GM21825 (cell line): ENCODE data around the gene SH3RF1.
"Not testable (repeated sequence)": the region's sequence is repeated elsewhere in the genome, so short reads cannot be mapped to it uniquely, and the experiment has no call there.

Source experiments
- ATAC-seq: cut with Tn5 transposase; IDR thresholded peaks from one replicate; pipeline ENCODE4 v1.9.1; 2021; ENCODE audit warnings: mild to moderate bottlenecking, moderate library complexity; ENCODE audit not compliant: unreplicated experiment

Gene SH3RF1

DNA sequence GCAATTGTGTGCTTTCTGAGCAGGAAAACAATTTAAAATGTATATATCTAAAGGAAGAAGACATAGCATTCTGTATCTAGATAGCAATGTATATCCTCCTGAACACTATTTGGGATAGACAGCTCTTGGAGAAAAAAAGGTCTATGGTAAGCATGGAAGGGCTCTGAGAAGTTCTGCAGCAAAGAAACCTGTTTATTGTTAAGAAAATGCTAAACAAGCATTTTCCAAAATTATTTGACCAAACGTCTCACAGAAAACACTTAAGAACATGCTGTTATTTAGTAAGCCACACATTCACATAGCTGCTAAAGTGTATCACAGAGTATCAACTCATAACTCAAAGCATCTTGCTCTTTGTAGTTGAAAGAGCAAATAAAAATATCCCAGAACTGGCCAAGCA lies 67.9 kb downstream of the SH3RF1 start:
- no peak for ATAC-seq

DNA sequence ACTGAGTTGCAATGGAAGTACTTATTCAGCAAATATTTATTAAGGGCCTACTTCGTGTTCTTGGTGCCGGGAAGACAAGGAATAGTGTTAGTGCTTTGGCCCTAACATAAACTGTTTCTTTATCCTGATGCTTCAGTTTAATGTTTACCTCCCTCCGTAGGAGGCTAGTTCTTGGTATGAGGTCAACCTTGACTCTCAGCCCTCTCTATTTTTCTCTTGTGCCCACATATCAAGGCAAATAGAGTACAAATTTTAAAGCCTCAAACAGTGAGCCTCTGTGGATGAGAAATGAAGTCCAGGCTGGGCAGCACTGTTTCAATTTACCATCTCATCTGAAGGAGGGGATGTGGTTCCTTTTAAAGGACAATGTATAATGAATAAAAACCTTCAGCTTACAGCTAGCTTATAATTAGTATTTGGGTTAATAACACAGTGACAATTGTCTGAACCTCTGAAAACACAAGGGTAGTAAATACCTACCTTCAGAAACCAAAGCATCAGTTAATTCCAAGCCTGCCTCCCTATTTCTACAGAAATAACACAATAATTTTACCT lies 68.5 kb downstream of the SH3RF1 start:
- ATAC-seq = no peak

DNA sequence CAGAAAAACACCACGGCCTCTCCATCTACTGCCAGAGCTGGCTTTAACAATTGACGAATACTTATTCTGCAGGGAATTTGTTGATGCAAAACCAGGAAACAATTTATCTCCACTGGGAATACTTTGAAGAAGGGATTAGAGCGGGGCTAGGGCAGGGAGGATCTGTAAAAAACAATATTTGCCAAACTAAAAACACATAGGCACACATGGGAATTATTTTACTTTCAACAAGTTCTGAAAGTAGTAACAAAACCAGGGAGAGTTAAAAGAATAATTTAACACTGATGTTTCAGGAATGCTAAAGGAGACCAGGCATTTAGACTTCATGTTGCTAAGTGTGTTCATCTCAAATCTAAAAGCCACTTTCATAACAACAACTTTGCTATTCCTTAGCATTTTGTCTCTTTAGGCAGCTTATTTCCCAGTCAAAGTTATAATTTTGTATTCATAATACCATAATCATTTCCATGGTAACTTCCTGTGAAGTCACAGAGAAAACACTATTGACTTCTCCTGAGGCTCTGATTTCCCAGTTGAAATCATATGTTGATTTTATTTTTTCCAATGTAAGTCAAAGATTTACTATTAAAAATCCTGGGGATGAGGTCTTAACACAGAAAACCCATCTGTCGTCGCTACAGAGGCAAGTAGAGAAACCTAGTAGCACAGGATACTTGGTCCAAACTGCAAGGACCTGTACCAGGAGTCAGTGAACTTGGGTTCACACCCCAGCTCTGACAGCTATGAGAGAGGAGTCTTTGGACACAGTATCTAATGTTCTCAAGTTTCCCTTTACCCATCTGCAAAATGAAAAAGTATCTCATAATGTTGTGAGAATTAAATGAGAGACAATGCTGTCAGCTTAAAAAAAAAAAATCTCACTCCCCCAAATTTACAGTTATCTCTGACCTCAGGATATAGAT lies 69.3 kb downstream of the SH3RF1 start:
- no peak for ATAC-seq

DNA sequence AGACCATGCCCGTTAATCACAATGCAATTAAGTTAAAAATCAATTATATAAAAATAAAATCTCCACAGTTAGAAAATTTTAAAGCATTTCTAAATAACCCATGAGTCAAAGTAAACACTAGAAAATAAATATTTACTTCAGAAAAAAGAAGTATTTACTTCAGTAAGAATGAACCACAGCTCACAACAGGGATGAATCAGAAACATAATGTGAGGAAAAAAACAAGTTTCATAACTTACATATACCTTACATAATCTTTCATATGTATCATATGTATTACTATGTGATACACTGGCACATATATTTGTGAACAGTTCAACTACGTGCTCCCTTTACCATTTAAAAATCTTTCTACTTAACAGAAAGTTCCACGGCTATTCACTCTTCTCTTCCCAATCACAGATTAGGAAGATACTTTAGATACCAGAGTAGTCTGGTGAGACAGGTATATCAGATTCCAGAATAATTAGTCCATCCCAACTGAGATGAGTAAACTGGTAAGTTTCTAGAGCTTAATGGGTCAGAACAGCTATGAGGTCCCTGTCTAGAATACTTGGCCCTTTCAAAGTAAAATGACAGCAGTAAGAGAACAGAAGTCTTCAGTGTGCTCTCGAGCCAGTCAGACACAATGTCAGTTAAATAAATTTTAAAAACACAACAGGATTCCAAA lies 70.3 kb downstream of the SH3RF1 start:
- ATAC-seq = no peak

DNA sequence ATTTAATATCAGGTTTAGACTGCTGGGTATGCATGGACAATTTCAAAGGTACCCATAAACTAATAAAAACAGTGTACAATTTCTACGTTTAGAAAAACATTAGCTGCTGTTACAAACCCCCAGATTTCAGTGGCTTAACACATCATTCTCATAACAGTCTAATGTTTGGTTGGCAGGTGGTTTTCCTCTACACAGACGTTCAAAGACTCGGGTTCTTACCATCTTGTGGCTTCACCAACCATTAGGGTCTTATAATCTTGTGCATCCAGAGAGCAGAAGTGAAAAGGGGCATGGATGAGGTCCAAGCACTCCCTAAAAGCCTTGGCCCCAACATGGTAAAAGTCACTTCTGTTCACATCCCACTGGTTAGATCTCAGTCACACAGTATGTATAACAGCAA lies 71.6 kb downstream of the SH3RF1 start:
- no peak for ATAC-seq

DNA sequence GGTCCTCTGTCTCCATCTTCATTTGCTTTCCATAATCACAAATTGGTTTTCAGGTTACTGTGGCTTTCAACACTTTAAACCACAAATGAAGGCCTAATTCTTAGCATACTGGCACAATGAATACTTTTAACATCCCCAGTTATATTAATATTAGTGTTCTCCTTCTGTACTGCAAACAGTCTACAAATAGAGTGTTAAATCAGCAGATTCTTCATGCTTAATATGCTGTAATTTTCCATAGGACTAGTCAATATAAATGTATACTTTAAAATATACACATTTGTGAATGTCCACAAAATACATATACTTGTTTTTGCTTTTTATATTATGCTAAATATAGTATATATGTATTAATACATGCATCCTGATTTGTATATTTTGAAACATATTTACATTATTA lies 72.6 kb downstream of the SH3RF1 start:
- no peak for ATAC-seq

DNA sequence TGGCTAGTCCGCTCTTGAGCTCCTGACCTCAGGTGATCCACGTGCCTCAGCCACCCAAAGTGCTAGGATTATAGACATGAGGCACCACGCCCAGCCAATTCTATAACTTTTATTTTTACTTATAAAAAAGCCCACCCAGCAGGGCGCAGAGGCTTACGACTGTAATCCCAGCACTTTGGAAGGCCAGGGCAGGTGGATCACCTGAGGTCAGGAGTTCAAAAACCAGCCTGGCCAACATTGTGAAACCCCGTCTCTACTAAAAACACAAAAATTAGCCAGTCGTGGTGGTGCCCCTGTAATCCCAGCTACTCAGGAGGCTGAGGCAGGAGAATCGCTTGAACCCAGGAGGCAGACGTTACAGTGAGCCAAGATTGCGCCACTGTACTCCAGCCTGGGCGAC lies 73.5 kb downstream of the SH3RF1 start:
- ATAC-seq = not testable (repeated sequence)

DNA sequence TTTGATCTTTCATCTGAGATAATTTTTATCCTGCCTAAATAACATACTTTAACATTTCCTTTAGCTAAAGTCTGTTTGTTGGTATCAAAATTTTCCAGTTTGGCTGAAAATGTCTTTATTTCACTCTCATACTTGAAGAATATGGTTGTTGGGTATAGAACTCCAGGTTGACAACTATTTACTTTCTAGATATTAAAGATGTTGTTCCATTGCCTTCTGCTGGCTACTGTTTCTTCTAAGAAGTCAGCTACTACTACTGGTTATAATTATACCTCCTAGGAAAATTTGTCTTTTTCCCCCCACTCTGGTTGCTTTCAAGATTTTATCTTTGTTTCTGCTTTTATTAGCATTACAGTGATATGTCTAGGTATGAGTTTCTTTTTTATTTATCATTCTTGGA lies 75.7 kb downstream of the SH3RF1 start:
- no peak for ATAC-seq

DNA sequence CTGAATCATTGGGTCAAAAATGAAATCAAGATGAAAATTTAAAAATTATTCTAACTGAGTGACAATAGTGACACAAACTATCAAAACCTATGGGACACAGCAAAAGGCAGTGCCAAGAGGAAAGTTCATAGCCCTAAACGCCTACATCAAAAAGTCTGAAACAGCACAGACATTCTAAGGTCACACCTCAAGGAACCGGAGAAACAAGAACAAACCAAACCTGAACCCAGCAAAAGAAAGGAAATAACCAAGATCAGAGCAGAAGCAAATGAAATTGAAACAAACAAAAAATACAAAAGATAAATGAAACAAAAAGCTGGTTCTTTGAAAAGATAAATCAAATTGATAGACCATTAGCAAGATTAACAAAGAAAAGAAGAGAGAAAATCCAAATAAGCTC lies 80.8 kb downstream of the SH3RF1 start:
- not testable (repeated sequence) for ATAC-seq

DNA sequence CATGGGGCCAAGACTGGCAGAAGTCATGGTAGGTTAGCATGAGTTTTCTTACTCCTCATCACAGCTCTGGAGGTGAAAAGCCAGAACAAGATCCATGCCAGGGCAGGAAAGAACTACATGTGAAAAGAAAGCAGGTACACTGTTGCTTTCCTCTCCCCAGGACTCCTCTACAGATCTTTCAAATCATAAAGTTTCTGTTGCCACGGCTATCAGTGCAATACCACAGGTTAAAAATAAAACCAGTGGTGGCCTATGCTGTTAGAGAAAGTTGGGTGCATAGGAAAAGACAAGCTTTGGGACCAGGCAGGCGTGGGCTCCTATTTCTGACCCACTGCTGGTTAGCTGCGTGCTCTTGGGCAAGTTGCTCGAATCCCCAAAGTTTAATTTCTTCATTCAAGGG lies 81.4 kb downstream of the SH3RF1 start:
- peak; percentile 90 for ATAC-seq

DNA sequence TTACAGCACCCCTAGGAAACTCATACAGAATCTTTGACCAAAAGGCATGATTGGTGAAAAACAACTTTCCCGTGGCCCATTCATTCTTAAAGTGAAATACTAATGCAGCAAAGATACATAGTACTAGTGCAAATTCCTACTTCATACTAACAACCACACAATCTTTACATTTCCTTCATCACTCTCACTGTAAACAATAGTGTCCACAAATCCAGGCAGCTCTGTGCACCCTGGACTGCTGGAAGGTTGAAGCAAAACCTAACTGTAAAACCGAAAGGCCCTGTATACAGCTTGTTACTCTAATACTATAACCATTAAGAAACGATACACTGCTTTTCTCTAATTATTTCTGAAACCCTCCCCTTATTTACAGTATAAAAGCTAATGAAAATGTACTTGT lies 82.6 kb downstream of the SH3RF1 start:
- no peak for ATAC-seq

DNA sequence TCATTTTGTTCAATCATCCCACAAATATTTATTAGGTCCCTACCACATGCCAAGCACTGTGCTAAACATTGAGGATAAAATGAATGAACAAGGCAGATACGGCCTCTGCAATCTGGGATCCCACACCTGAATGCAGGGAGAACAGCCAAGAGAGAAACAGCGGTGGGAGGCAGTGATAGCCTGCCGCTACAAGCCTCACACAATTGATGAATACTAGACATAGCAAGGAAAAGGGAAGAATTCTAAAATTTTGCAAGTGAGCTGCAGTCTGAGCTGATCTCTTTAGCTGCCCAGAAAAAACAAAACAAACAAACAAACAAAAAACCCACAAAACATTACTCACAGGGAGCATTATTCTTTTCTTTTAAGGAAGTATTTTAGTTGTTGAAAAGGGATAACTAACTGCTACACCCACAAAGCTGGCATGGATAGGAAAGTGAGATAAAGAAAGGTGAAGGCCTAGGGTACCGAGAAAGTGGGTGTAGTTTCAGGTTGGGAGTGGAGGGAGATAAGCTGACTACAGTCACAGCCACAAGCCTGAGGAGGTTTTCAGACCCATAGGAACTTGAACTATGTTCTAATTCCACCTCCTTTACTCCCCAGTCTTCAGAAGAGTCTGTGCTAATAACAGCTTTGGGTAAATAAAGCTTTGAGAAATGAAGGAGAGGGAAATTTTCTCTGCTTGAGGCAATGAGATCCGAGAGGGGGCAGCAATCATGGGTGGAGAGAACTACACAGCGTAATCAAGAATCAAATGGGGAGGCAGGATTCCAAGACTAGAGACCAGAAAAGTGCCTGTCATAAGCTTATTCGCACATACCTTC lies 85.4 kb downstream of the SH3RF1 start:
- no peak for ATAC-seq

DNA sequence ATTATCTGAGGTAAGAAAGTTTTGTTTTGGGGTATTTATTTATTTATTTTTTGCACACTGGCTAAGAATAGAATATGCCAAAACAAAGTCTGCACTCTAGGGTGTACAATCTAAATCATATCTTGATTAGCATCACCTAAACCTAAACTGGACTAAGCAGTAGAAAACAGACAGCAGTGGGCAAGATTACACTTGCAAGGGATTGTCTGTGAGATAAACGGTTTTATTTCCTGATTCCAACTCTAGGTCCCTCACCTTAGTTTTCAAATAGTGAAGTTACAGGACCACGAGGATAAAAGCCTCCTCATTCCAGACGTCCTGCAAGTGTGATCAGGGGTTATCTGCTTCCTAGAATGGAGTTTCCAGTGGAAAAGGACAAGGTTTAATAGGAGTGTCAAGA lies 86.1 kb downstream of the SH3RF1 start:
- no peak for ATAC-seq

DNA sequence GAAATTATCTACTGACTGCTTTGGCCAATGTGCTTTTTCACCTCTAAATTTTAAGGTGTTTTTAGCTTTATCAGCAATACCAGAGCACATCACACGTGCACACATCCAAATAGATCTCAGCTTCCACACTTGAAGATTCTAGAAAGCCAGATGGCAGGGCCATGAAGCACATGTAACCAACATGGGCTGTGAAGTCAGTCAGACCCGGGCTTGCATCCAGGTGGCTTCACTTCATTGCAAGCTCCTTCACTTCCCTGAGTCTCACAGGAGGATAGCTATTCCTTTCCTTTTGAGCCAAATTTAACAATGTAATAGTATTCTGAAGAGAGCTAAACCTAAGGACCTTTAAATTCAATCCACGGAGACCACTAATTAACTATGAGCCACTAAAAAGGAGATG lies 86.5 kb downstream of the SH3RF1 start:
- no peak for ATAC-seq

DNA sequence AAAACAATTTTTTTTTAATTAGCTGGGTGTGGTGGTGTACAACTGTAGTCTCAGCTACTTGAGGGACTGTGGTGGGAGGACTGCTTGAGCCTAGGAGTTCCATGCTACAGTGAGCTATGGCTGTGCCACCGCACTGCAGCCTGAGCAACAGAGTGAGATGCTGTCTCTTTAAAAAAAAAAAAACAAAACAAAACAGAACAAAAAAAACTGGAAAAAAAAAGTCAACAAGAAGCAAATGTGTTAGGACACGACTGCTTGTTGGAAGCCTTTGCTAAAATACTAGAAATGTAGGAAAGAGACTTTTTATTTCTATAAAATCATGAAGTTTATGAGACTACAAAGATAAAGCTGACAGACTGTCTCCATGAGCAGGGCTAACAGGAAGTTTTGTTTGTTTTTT lies 87.2 kb downstream of the SH3RF1 start:
- no peak for ATAC-seq

DNA sequence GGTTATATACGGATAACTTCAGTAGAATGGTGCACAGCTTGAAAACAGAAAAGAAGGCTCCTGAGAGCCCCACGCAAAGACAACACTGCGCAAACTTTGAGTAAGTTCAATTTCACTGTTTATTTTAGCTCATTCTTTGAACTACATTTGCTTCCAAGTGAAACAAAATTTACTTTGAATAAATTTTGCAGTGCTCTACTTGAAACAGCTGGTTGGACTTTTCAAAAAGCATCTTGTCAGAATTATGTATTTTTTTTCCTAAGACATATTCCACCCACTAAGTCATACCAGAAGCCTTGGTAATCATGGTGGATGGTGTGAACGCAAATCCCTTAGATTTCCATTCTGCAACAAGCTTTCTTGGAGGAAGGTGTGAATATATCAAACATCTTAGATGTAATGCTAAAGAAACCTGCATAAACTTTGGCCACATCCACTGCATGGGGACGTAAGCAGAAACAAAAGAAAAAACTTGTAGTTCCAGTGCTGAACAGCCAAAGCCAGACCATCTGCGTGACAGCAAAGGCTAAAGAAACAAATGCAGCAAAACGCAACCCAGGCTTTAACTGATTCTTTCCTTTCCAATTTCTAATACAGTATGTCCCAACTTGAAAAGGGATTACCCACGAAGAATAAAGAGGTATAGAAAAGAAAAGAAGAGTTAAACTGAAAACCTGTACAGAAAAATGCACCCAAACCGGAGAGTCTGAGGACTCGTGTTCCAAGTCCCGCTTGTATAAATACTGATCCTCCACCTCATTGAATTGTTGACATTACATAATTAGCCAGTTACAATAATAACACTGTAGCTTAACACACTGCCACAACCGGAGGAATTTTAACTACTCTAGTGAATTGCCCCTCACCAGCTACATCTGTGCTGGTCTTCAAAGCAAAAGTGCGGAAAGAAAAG lies 90.9 kb downstream of the SH3RF1 start:
- ATAC-seq = no peak

DNA sequence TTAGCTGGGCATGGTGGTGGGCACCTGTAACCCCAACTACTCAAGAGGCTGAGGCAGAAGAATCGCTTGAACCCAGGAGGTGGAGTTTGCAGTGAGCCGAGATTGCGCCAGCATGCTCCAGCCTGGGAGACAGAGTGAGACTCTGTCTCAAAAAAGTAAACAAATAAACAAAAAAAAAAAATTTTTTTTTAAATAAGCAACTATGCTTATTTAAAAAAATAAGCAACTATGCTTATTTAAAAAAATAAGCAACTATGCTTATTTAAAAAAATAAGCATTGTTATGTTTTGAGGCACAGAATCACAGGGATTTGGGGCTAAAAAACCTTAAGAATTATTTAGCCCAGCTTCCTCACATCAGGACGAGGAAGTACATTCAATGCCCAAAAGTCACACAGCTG lies 92.7 kb downstream of the SH3RF1 start:
- not testable (repeated sequence) for ATAC-seq

DNA sequence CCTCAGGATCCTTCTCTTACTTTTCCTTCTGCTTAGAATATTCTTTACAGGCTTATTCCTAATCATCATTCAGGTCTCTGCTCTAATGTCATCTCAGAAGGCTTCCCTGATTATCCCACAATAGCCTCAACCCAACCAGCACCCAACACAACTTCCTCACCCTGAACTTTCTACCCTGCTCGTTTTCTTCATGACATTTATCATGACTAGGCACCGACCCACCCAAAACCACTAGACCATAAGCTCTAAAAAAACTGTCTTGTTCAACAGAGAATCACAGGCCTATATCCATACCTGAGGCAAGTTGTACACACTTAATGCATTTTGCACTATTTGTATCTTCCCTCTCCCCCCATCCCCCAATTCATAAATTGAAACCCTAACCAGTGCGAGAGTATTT lies 95.3 kb downstream of the SH3RF1 start:
- no peak for ATAC-seq

DNA sequence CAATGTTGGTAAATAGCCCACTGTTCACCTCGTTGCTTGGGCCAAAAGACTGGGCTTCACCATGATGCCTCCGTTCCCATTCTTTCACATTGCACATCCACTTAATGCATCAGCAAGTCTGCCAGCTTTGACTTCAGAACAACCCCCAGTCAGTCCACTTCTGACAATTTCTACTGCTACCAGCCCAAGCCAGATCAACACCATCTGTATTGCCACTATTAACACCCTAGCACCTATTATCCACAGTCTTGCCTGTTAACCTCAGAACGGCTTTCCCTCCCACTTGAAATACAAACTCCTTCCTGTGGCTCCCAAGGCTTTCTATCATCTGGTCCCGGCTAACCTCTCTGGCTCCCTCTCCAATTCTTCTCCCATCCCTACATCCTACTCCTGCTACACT lies 95.7 kb downstream of the SH3RF1 start:
- ATAC-seq = no peak

DNA sequence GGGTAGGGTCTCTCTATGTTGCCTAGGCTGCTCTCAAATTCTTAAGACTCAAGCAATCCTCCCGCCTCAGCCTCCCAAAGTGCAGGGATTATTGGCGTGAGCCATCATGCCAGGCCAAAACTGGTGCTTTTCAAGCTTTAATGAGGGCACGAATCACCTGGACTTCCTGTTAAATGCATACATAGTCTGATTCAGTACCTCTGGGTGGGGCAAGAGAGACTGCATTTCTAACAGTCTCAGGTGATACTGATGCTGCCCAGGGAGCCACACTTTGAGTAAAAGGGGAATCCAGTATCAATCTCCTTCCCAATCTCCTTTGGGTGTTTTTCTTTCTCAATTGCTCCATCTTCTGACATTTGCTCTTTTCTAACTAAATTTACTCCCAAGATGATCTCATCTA lies 96.5 kb downstream of the SH3RF1 start:
- ATAC-seq = no peak
